Liver (tissue), 9 donors: ENCODE data around the gene MAG. TPM values are rescaled to one million over a fixed set of nuclear protein-coding genes. Genes with fewer than 3 reads are reported as not detected.

Experiments
- DNase-seq: peaks from one replicate; pipeline ENCODE4 v3.0.0-alpha.2; 2017; ENCODE audit warnings: low spot score
- H3K27ac ChIP-seq, 2 donors: one replicate each; pipeline ENCODE4 v1.7.0; 2013; ENCODE audit warnings: inconsistent platforms in 2 of 2, low read length in 2 of 2, control low read depth in 1 of 2, low read depth in 1 of 2, mild to moderate bottlenecking in 1 of 2
- H3K27me3 ChIP-seq, 4 donors: one replicate each; pipeline versions ENCODE4 v1.6.1 to v1.7.0; 2013; ENCODE audit warnings: low read length in 3 of 4, inconsistent platforms in 1 of 4, mild to moderate bottlenecking in 1 of 4, moderate library complexity in 1 of 4; ENCODE audit not compliant: control insufficient read depth in 4 of 4, insufficient read depth in 4 of 4
- H3K36me3 ChIP-seq, 4 donors: one replicate each; pipeline versions ENCODE4 v1.6.1 to v1.7.0; 2013; ENCODE audit warnings: low read length in 3 of 4, mild to moderate bottlenecking in 3 of 4, low read depth in 1 of 4, moderate library complexity in 1 of 4; ENCODE audit not compliant: control insufficient read depth in 4 of 4, insufficient read depth in 3 of 4
- H3K4me1 ChIP-seq, 4 donors: one replicate each; pipeline versions ENCODE4 v1.6.1 to v1.7.0; 2013; ENCODE audit warnings: low read length in 3 of 4, mild to moderate bottlenecking in 3 of 4, moderate library complexity in 1 of 4; ENCODE audit not compliant: control insufficient read depth in 4 of 4, insufficient read depth in 4 of 4
- H3K4me3 ChIP-seq, 3 donors: one replicate each; pipeline versions ENCODE4 v1.6.1 to v1.7.0; 2013; ENCODE audit warnings: low read length in 3 of 3, control low read depth in 1 of 3, low read depth in 1 of 3, mild to moderate bottlenecking in 1 of 3
- H3K9ac ChIP-seq, 2 donors: one replicate each; pipeline ENCODE4 v1.7.0; 2013; ENCODE audit warnings: low read length in 2 of 2, mild to moderate bottlenecking in 2 of 2, moderate library complexity in 2 of 2, control low read depth in 1 of 2, low read depth in 1 of 2
- H3K9me3 ChIP-seq, 4 donors: one replicate each; pipeline versions ENCODE4 v1.6.1 to v1.7.0; 2013; ENCODE audit warnings: low read length in 3 of 4; ENCODE audit not compliant: control insufficient read depth in 4 of 4
- EGR1 ChIP-seq, 2 donors: IDR thresholded peaks; 2 replicates each; pipeline ENCODE4 v1.6.1; 2016 to 2018; ENCODE audit warnings: antibody characterized with exemption in 2 of 2, low read depth in 2 of 2
- FOXA1 ChIP-seq: IDR thresholded peaks from 2 replicates; pipeline ENCODE4 v1.6.1; 2016; ENCODE audit warnings: antibody characterized with exemption
- FOXA2 ChIP-seq: IDR thresholded peaks from 2 replicates; pipeline ENCODE4 v1.6.1; 2016; ENCODE audit warnings: antibody characterized with exemption
- GABPA ChIP-seq, 2 donors: IDR thresholded peaks in 1 of 2; conservative IDR thresholded peaks in 1 of 2; 2 replicates each; pipeline ENCODE4 v1.6.1; 2016; ENCODE audit warnings: antibody characterized with exemption in 2 of 2, mild to moderate bottlenecking in 1 of 2, moderate library complexity in 1 of 2
- HNF4G ChIP-seq: IDR thresholded peaks from 2 replicates; pipeline ENCODE4 v1.6.1; 2016; ENCODE audit warnings: antibody characterized with exemption
- JUND ChIP-seq, 2 donors: IDR thresholded peaks; 2 replicates each; pipeline ENCODE4 v1.6.1; 2016; ENCODE audit warnings: antibody characterized with exemption in 2 of 2
- NR2F2 ChIP-seq: IDR thresholded peaks from 2 replicates; pipeline ENCODE4 v1.6.1; 2016; ENCODE audit warnings: antibody characterized with exemption
- RAD21 ChIP-seq, 2 donors: IDR thresholded peaks; 2 replicates each; pipeline ENCODE4 v1.6.1; 2016; ENCODE audit warnings: antibody characterized with exemption in 2 of 2, mild to moderate bottlenecking in 2 of 2
- RXRA ChIP-seq, 2 donors: IDR thresholded peaks; 2 replicates each; pipeline ENCODE4 v1.6.1; 2017 to 2018; ENCODE audit warnings: antibody characterized with exemption in 2 of 2, mild to moderate bottlenecking in 1 of 2
- SP1 ChIP-seq: IDR thresholded peaks from 2 replicates; pipeline ENCODE4 v1.6.1; 2018; ENCODE audit warnings: antibody characterized with exemption, mild to moderate bottlenecking
- TAF1 ChIP-seq: conservative IDR thresholded peaks from 2 replicates; pipeline ENCODE4 v1.6.1; 2016; ENCODE audit warnings: antibody characterized with exemption, mild to moderate bottlenecking
- YY1 ChIP-seq: IDR thresholded peaks from 2 replicates; pipeline ENCODE4 v1.6.1; 2016; ENCODE audit warnings: antibody characterized with exemption, mild to moderate bottlenecking
- WGBS: extraction: QIAGEN DNeasy Blood & Tissue Kit; methylation state at CpG from one replicate; pipeline ENCODE4 v1.1.7; 2013; 5-methylcytosine and 5-hydroxymethylcytosine counted together
- polyA plus RNA-seq, 2 donors: library from polyadenylated mRNA; stranded (reverse) in 1 of 2; unstranded in 1 of 2; fragments of 200-250 nt in 1 of 2; fragments of >200 nt in 1 of 2; fragmentation: Nextera tagmentation in 1 of 2; extraction: Ambion mirVana in 1 of 2; gene quantifications; one replicate each; pipeline versions ENCODE4 v1.2.1 to v1.2.3, GENCODE V29; 2013 to 2015
- total RNA-seq, 2 donors: library from RNA; depleted of rRNA; stranded (reverse); fragments of >200 nt; gene quantifications; one replicate each; pipeline ENCODE4 v1.2.3, GENCODE V29; 2014
- TF ChIP-seq, protein P1 (sequence below): IDR thresholded peaks from 2 replicates; pipeline ENCODE4 v1.6.1; 2016; ENCODE audit warnings: antibody characterized with exemption, mild to moderate bottlenecking
- TF ChIP-seq, protein P2 (sequence below): IDR thresholded peaks from 2 replicates; pipeline ENCODE4 v1.6.1; 2016; ENCODE audit warnings: antibody characterized with exemption
- TF ChIP-seq, protein P3 (sequence below): IDR thresholded peaks from 2 replicates; pipeline ENCODE4 v1.6.1; 2016; ENCODE audit warnings: antibody characterized with exemption
- TF ChIP-seq, protein P4 (sequence below): IDR thresholded peaks from 2 replicates; pipeline ENCODE4 v1.6.1; 2016; ENCODE audit warnings: antibody characterized with exemption
- TF ChIP-seq, protein P5 (sequence below): fragments of 150-350 bp; IDR thresholded peaks from 2 replicates; pipeline ENCODE4 v1.5.1; 2017; ENCODE audit warnings: improper control_type of control experiment, low read depth, low read length; ENCODE audit not compliant: missing input control
- donor health status: healthy.
- donor health status: healthy.
- donor health status: healthy.
- donor health status: healthy.
- donor health status: healthy.

MAG gene
- total and polyA plus RNA-seq, 4 donors = 0.29 to 3.9 (median 0.33) TPM; not detected in 1

DNA sequence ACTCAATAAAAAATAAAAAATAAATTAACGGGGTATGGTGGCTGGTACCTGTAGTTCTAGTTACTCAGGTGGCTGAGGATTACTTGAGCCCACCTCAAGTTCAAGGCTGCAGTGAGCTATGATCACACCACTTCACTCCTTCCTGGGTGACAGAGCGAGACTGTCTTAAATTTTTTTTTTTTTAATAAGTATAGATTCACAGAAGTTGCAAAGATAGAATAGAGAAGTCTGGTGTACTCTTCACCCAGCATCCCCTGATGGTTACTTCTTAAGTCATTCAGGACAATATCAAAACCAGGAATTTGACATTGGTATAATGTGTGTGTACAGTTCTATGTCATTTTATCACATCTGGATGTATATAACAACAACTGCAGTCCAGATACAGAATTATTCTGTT, 29.3 kb downstream of the MAG start:
- H3K27ac ChIP-seq = no peak overlapping the region
- H3K36me3 ChIP-seq = no peaks in the 10 kb centered on the region
- TF ChIP-seq FOXA1 (no peak), JUND (IDR thresholded peaks at IDR 0.05) (no peak), RXRA (IDR thresholded peaks at IDR 0.05) (no peak), EGR1 (IDR thresholded peaks at IDR 0.05; ENCODE audit: low read depth in 2 of 2) (no peak), SP1 (no peak), RAD21 (IDR thresholded peaks at IDR 0.05) (no peak), YY1 (no peak), GABPA (IDR thresholded peaks at IDR 0.05 in 1 of 2, conservative IDR thresholded peaks at IDR 0.05 in 1 of 2) (no peak)
- TF ChIP-seq, protein P1, sequence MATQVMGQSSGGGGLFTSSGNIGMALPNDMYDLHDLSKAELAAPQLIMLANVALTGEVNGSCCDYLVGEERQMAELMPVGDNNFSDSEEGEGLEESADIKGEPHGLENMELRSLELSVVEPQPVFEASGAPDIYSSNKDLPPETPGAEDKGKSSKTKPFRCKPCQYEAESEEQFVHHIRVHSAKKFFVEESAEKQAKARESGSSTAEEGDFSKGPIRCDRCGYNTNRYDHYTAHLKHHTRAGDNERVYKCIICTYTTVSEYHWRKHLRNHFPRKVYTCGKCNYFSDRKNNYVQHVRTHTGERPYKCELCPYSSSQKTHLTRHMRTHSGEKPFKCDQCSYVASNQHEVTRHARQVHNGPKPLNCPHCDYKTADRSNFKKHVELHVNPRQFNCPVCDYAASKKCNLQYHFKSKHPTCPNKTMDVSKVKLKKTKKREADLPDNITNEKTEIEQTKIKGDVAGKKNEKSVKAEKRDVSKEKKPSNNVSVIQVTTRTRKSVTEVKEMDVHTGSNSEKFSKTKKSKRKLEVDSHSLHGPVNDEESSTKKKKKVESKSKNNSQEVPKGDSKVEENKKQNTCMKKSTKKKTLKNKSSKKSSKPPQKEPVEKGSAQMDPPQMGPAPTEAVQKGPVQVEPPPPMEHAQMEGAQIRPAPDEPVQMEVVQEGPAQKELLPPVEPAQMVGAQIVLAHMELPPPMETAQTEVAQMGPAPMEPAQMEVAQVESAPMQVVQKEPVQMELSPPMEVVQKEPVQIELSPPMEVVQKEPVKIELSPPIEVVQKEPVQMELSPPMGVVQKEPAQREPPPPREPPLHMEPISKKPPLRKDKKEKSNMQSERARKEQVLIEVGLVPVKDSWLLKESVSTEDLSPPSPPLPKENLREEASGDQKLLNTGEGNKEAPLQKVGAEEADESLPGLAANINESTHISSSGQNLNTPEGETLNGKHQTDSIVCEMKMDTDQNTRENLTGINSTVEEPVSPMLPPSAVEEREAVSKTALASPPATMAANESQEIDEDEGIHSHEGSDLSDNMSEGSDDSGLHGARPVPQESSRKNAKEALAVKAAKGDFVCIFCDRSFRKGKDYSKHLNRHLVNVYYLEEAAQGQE = no peak
- TF ChIP-seq, protein P2, sequence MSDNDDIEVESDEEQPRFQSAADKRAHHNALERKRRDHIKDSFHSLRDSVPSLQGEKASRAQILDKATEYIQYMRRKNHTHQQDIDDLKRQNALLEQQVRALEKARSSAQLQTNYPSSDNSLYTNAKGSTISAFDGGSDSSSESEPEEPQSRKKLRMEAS = no peak
- TF ChIP-seq, protein P3, sequence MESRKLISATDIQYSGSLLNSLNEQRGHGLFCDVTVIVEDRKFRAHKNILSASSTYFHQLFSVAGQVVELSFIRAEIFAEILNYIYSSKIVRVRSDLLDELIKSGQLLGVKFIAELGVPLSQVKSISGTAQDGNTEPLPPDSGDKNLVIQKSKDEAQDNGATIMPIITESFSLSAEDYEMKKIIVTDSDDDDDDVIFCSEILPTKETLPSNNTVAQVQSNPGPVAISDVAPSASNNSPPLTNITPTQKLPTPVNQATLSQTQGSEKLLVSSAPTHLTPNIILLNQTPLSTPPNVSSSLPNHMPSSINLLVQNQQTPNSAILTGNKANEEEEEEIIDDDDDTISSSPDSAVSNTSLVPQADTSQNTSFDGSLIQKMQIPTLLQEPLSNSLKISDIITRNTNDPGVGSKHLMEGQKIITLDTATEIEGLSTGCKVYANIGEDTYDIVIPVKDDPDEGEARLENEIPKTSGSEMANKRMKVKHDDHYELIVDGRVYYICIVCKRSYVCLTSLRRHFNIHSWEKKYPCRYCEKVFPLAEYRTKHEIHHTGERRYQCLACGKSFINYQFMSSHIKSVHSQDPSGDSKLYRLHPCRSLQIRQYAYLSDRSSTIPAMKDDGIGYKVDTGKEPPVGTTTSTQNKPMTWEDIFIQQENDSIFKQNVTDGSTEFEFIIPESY = no peak
- TF ChIP-seq, protein P4, sequence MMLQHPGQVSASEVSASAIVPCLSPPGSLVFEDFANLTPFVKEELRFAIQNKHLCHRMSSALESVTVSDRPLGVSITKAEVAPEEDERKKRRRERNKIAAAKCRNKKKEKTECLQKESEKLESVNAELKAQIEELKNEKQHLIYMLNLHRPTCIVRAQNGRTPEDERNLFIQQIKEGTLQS = no peak
- TF ChIP-seq, protein P5, sequence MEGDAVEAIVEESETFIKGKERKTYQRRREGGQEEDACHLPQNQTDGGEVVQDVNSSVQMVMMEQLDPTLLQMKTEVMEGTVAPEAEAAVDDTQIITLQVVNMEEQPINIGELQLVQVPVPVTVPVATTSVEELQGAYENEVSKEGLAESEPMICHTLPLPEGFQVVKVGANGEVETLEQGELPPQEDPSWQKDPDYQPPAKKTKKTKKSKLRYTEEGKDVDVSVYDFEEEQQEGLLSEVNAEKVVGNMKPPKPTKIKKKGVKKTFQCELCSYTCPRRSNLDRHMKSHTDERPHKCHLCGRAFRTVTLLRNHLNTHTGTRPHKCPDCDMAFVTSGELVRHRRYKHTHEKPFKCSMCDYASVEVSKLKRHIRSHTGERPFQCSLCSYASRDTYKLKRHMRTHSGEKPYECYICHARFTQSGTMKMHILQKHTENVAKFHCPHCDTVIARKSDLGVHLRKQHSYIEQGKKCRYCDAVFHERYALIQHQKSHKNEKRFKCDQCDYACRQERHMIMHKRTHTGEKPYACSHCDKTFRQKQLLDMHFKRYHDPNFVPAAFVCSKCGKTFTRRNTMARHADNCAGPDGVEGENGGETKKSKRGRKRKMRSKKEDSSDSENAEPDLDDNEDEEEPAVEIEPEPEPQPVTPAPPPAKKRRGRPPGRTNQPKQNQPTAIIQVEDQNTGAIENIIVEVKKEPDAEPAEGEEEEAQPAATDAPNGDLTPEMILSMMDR = no peak
- no peak for DNase-seq
- WGBS = 93% methylated on average over 2 of the region's 2 CpGs
- peaks cover 0 to 2% (median 0%) of the 10 kb centered on the region in 4 donors for H3K4me1 ChIP-seq
- H3K9ac ChIP-seq = no peak overlapping the region
- no peak overlapping the region for H3K4me3 ChIP-seq
- H3K9me3 ChIP-seq = no peaks in the 10 kb centered on the region
- no peaks in the 10 kb centered on the region for H3K27me3 ChIP-seq

DNA sequence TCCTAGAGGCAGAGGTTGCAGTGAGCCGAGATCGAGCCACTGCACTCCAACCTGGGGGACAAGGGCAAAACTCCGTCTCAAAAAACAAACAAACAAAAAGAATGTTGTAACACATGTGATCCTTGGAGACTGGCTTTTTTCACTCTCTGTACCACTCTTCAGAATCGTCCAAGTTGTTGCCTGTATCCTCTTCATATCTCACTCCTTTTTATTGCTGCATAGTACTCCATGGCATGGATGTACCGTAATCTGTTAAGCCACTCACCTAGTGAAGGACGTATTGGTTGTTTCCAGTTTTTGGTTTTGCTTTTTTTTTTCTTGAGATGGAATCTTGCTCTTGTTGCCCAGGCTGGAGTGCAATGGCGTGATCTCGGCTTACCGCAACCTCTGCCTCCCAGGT, 30.1 kb downstream of the MAG start:
- H3K27me3 ChIP-seq = no peaks in the 10 kb centered on the region
- 77% methylated on average over 9 of the region's 9 CpGs for WGBS
- H3K9me3 ChIP-seq = no peaks in the 10 kb centered on the region
- no peak overlapping the region for H3K4me3 ChIP-seq
- H3K9ac ChIP-seq = no peak overlapping the region
- DNase-seq = no peak
- TF ChIP-seq NR2F2 = no peak
- no peak for TF ChIP-seq FOXA1
- no peak for TF ChIP-seq HNF4G
- no peak for TF ChIP-seq RAD21 (IDR thresholded peaks at IDR 0.05)
- TF ChIP-seq, protein P5 = no peak
- no peak for TF ChIP-seq TAF1
- no peak for TF ChIP-seq EGR1 (IDR thresholded peaks at IDR 0.05; ENCODE audit: low read depth in 2 of 2)
- TF ChIP-seq FOXA2 = no peak
- TF ChIP-seq, protein P4 = no peak
- TF ChIP-seq GABPA (IDR thresholded peaks at IDR 0.05 in 1 of 2, conservative IDR thresholded peaks at IDR 0.05 in 1 of 2) = no peak
- no peaks in the 10 kb centered on the region for H3K4me1 ChIP-seq
- H3K27ac ChIP-seq = no peak overlapping the region
- H3K36me3 ChIP-seq = no peaks in the 10 kb centered on the region
